ENCODE measurements around the gene ADAP1.

The ADAP1 gene

GRCh38 chr7:974820-975681 is 20.6 kb upstream of the ADAP1 start, which contains the start of gene COX19:
Gene COX19 (minus strand): TSS chr7:975549. CDS start chr7:975509, 40 bp downstream.
- POLR2A ChIA-PET: interaction anchor here (0.6 to 1.9 kb wide), 8 partner anchors 8 to 816 kb away, joined by 3 to 9 read pairs (median 3); partner anchors contain the start of gene GET4
- Histone ChIP-seq H3K36me3 (ENCODE audit: control insufficient read depth in 2 of 2, insufficient read depth in 1 of 2, low read length in 2 of 2) (peaks cover 22 to 24% of the 10 kb centered on the region in 2 experiments), H3K4me3 (ENCODE audit: low read depth, low read length) (peak within 1 kb of the TSS; percentile 100), H3K27ac (ENCODE audit: extremely low read depth, low read depth, low read length) (peak within 1 kb of the TSS; percentile 85), H3K4me1 (ENCODE audit: control insufficient read depth, insufficient read depth, low read length) (no peaks in the 10 kb centered on the region), H3K9me3 (ENCODE audit: control insufficient read depth, insufficient read depth, low read depth, low read length) (no peaks in the 10 kb centered on the region)
- CTCF ChIA-PET: interaction anchor here (0.6 to 3.2 kb wide), 8 partner anchors 9 to 653 kb away, joined by 3 to 25 read pairs (median 4); partner anchors contain the start of gene GET4
- no peak; the same call in 1 of the 2 replicates for TF ChIP-seq ZNF394 (tag by site-specific recombination; IDR thresholded peaks at IDR 0.05; ENCODE audit: borderline replicate concordance)
- no peak for TF ChIP-seq ZNF138 (tag by site-specific recombination; IDR thresholded peaks at IDR 0.05; ENCODE audit: borderline replicate concordance)
- TF ChIP-seq ZNF391 (tag by site-specific recombination; IDR thresholded peaks at IDR 0.05; ENCODE audit: borderline replicate concordance, low read depth): 0 out of 2 replicates have a peak, but pooled peaks have one; percentile 59
- no peak for TF ChIP-seq ZNF555 (tag by site-specific recombination; conservative IDR thresholded peaks at IDR 0.05)
- TF ChIP-seq ZNF37A (tag by site-specific recombination; IDR thresholded peaks at IDR 0.05): no peak
- no peak for TF ChIP-seq ZNF610 (tag by site-specific recombination; IDR thresholded peaks at IDR 0.05; ENCODE audit: borderline replicate concordance)
- TF ChIP-seq SP3 (tag by site-specific recombination; IDR thresholded peaks at IDR 0.05): peak; percentile 67
- TF ChIP-seq ZNF747 (tag by site-specific recombination; IDR thresholded peaks at IDR 0.05): no peak
- peak; percentile 85 for TF ChIP-seq ZNF335 (tag by site-specific recombination; conservative IDR thresholded peaks at IDR 0.05)
- no peak for TF ChIP-seq ZNF677 (tag by site-specific recombination; IDR thresholded peaks at IDR 0.05)
- TF ChIP-seq ZNF202 (tag by site-specific recombination; IDR thresholded peaks at IDR 0.05; ENCODE audit: borderline replicate concordance): no peak
- no peak for TF ChIP-seq ZNF280C (tag by site-specific recombination; IDR thresholded peaks at IDR 0.05)
- peak; percentile 39; the same call in 1 of the 2 replicates for TF ChIP-seq ZNF843 (tag by site-specific recombination; IDR thresholded peaks at IDR 0.05)
- TF ChIP-seq ZBTB11 (tag by site-specific recombination; conservative IDR thresholded peaks at IDR 0.05; ENCODE audit: low read depth): peak; percentile 36; the same call in 1 of the 2 replicates
- no peak for TF ChIP-seq ZNF175 (tag by site-specific recombination; IDR thresholded peaks at IDR 0.05)
- TF ChIP-seq SETDB1 (IDR thresholded peaks at IDR 0.05; ENCODE audit: insufficient read length, low read length): no peak
- TF ChIP-seq, protein P1, sequence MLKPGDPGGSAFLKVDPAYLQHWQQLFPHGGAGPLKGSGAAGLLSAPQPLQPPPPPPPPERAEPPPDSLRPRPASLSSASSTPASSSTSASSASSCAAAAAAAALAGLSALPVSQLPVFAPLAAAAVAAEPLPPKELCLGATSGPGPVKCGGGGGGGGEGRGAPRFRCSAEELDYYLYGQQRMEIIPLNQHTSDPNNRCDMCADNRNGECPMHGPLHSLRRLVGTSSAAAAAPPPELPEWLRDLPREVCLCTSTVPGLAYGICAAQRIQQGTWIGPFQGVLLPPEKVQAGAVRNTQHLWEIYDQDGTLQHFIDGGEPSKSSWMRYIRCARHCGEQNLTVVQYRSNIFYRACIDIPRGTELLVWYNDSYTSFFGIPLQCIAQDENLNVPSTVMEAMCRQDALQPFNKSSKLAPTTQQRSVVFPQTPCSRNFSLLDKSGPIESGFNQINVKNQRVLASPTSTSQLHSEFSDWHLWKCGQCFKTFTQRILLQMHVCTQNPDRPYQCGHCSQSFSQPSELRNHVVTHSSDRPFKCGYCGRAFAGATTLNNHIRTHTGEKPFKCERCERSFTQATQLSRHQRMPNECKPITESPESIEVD (tag by site-specific recombination; IDR thresholded peaks at IDR 0.05): no peak
- no peak for TF ChIP-seq ZNF398 (tag by site-specific recombination; IDR thresholded peaks at IDR 0.05)
- peak; percentile 17; the same call in 1 of the 2 replicates for TF ChIP-seq GLIS2 (tag by site-specific recombination; IDR thresholded peaks at IDR 0.05)
- no peak for TF ChIP-seq ZFP41 (tag by site-specific recombination; IDR thresholded peaks at IDR 0.05; ENCODE audit: borderline replicate concordance)
- TF ChIP-seq, protein P2, sequence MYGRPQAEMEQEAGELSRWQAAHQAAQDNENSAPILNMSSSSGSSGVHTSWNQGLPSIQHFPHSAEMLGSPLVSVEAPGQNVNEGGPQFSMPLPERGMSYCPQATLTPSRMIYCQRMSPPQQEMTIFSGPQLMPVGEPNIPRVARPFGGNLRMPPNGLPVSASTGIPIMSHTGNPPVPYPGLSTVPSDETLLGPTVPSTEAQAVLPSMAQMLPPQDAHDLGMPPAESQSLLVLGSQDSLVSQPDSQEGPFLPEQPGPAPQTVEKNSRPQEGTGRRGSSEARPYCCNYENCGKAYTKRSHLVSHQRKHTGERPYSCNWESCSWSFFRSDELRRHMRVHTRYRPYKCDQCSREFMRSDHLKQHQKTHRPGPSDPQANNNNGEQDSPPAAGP (tag by site-specific recombination; IDR thresholded peaks at IDR 0.05): peak; percentile 62; the same call in 1 of the 2 replicates
- TF ChIP-seq ZNF792 (tag by site-specific recombination; IDR thresholded peaks at IDR 0.05): no peak
- TF ChIP-seq ZNF600 (tag by site-specific recombination; IDR thresholded peaks at IDR 0.05): 0 out of 2 replicates have a peak, but pooled peaks have one; percentile 27
- no peak for TF ChIP-seq KLF10 (tag by site-specific recombination; IDR thresholded peaks at IDR 0.05)
- no peak for TF ChIP-seq ZNF266 (tag by site-specific recombination; IDR thresholded peaks at IDR 0.05; ENCODE audit: low read depth)
- TF ChIP-seq ZNF76 (tag by site-specific recombination; IDR thresholded peaks at IDR 0.05; ENCODE audit: borderline replicate concordance, low read depth): peak; percentile 67; the same call in 1 of the 2 replicates
